AG08395 (cell line): ENCODE results near the gene C19orf47.

Experiments
- DNase-seq: peaks from one replicate; pipeline ENCODE4 v3.0.0; 2012; ENCODE audit warnings: mixed read lengths, low spot score

Gene C19orf47

DNA sequence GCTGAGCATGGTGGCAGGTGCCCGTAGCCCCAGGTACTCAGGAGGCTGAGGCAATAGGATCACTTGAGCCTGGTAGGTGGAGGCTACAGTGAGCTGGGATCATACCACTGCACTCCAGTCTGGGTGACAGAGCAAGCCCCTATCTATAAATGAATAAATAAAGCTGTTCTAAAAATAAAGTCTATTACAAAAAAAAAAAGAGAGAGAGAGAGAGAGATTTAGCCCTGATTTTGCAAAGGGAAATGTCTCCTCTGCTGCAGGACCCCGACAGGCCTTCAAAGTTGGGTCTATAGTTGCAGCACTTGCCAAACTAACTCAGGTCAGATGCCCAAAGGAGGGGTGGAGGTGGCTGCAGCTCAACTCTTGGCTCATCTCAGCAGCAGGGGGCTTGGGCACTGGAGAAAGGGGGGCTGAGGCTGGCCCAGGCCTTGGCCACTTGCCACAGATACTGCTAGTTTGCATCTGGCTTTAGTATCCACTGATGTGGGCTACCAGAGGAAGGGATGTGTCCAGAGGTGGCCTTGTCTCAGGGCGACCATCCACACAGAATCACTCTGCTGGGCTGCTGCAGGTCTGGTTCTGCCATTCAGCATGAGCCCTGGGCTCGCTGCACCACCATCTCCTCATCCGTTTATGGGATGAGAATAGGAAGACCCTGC, 32.3 kb downstream of the C19orf47 start:
- no peak for DNase-seq

DNA sequence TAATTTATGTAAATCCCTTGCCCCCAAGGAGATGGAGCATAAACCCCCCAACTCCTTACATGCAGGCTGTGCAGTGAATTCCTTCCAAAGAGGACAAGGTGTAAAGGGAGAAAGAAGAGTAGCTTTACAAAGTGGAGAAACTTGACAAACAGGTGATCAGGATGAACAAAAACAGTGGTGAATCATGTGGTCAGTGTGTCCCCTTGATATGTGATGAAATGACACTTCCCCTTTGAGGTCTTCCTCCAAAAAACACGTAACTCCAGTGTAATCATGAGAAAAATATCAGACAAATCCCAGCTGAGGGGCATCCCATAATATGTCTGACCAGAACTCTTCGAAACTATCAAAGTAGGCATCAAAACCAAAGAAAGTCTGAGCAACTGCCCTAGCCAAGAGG, 33.5 kb downstream of the C19orf47 start:
- DNase-seq, result no peak

DNA sequence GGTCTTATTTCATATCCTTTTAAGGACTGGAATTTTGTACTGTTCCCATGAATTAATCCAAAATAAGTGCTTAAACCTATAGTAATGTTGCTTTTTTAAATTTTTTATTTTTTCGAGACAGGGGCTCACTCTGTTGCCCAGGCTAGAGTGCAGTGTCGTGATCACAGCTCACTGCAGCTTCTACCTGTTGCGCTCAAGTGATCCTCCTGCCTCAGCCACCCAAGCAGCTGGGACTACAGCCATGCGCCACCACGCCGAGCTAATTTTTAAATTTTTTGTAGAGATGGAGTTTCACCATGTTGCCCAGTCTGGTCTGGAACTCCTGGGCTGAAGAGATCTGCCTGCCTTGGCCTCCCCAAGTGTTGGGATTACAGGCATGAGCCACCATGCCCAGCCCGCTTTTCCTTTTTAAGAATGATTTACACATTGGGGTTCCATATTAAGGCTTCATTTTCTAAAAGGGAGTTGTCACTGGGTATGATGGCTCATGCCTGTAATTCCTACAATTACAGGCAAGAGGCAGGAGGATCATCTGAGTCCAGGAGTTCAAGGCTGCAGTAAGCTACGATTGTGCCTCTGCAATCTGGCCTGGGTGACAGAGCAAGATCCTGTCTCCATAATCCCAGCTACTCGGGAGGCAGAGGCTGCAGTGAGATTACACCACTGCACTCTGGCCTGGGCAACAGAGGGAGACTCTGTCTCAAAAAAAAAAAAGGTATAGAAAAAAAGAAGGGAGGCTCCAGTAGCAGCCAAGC, 34.8 kb downstream of the C19orf47 start:
- DNase-seq, result no peak

DNA sequence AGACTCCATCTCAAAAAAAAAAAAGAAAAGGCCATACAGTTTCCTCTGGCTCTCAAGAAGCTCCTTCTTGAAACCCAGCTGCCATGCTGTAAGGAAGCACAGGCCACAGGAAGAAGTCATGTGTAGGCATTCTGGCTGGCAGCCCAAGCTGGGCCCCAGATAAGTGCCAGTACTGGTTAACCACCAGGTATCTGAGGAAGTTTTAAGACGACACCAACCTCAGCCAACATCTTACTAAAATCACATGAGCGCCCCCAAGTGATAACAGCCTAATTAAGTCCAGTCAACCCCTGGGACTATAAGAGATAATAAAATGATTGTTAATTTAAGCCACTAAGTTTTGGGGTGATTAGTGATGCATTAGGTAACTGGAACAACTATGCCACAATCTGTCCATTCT, 35.7 kb downstream of the C19orf47 start:
- no peak for DNase-seq

DNA sequence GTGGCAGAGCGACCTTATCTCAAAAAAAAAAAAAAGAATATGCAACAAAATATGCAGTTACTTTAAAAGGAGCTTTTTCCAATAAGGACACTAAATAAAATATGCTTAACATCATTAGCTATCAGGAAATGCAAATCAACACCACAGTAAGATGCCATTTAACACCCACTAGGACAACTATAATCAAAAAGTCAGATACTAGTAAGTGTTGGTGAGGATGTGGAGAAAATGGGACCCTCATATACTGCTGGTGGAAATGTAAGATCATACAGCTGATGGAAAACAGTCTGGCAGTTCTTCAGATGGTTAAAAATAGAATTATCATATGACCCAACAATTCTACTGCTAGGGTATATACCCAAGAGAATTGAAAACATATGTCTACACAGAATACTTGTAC, 38.5 kb downstream of the C19orf47 start:
- DNase-seq, result no peak

DNA sequence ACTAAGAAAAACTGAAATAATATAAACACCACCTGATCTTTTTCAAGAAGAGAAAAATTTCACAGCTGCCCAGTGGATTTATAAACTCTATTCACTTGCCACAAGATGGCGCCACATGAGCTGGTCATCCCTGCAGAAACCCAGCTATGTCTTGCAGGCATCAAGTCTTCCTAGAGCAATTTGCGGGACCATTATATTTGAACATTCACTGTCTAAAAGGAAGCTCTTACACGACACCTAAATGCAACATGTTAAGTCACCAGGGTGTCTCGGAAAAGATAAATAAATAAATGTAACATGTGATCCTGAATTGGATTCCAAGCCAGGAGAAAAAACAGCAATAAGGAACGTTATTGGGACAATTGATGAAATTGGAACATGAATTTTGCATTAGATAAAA, 42.8 kb downstream of the C19orf47 start:
- DNase-seq, result peak; percentile 94

DNA sequence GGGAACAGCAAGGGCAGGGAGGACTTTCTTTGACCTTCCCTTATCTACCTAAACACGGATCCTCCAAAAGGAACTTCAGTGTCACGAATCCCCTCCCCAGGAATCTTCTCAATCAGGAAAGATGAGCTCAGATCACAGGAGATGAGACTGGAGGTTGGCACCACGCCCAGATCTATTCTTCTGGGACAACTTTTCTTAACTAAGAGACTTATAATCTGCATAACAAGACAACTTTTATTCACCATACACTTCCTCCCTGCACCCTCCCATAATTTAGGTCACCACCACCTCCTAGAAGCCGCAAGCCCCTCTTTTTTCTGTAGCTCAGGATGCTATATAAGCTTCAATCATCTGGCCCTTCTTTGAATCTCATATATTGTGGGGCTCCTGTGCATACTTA, 43.9 kb downstream of the C19orf47 start:
- DNase-seq, result no peak

DNA sequence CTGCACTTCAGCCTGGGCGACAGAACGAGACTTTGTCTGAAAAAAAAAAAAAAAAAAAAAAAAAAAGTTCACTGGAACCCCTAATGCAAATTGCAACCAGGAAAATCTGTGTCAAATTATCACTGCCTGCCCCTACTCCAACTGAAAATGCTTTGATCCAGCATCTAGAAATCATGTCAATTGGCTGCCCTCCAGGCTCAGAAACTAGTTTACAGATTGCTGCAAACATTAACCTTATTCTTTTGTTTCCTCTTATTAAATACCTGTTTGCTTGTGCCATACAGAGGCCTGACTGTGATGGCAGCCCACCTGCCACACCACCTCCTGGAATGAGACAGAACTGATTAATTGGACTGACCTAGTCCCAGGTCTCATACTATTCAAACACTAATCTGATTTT, 44.4 kb downstream of the C19orf47 start:
- no peak for DNase-seq

DNA sequence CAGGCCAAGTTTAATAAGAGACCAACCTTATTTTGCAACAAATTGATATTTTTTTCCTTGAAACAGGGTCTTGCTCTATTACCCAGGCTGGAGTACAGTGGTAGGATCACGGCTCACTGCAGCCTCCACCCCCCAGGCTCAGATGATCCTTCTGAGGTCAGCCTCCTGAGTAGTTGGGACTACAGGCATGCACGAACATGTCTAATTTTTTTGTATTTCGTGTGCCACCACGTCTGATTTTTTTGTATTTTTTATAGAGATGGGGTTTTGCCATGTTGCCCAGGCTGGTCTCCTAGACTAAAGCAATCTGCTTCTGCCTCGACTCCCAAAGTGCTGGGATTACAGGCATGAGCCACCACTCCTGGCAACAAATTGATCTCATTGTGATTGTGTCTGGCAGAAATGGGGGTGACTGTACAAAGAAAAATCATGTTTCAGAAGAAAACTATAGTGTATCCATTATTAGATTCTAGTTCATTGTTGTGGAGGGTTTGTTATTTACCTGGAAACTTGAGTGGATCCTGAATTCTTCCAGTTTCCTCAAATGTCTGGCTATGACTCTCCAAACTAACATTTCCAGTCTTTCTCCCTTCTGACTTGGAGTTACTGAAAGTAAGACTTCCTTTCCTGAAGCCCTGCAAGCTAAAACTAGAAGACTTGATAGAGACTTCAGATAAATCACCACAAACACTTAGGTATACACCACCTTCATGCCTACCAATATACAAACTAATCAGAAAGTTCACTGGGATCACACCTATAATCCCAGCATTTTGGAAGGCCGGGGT, 45.8 kb downstream of the C19orf47 start:
- DNase-seq, result no peak

DNA sequence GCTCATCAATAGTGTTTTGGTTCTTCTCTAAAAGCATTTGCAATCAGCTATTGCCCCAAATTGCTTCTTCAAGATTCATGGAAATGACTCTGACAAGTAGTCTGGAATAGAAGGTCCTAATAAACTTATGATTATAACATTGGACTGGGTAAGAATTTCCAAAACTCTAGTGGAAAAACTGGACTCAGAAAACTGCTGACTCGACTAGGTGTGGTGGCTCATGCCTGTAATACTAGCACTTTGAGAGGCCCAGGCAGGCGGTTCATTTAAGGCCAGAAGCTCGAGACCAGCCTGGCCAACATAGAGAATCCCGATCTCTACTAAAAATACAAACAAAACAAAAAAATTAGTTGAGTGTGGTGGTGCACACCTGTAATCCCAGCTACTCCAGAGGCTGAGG, 47.5 kb downstream of the C19orf47 start:
- DNase-seq, result no peak

DNA sequence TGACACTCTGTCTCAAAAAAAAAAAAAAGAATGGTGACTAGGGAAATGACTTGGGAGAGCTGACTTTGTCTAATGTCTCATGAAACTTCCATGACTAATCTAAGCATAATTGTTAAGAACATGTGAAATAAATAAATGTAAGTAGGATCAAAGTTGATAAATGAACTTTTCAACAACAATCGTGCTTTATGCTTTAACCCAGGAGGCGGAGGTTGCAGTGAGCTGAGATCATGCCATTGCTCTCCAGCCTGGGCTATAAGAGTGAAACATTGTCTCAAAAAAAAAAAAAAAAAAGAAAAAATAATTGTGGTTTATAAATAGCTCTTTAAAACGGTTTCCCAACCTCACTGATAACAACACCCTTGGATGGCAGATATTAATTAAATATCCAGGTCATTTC, 50.2 kb downstream of the C19orf47 start:
- no peak for DNase-seq

DNA sequence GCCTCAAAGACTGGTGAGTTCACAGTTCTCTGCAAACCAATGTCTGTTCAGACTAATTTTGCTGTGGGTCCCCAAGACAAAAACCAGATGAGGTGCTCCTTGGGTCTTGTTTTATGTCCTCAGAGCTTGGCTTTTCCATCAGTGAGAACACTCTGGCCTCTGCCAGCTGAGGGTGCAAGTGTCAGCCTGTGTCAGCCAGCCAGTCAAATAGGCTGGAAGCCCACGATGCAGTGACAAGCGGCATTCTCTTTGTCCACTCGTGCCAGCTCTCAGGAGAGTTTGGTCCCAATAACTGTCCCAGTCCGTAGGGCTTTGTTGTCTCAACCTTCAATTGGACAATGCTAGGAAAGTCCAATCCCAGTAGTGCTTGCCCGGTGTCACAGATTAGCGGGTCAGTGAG, 53.6 kb downstream of the C19orf47 start:
- no peak for DNase-seq

DNA sequence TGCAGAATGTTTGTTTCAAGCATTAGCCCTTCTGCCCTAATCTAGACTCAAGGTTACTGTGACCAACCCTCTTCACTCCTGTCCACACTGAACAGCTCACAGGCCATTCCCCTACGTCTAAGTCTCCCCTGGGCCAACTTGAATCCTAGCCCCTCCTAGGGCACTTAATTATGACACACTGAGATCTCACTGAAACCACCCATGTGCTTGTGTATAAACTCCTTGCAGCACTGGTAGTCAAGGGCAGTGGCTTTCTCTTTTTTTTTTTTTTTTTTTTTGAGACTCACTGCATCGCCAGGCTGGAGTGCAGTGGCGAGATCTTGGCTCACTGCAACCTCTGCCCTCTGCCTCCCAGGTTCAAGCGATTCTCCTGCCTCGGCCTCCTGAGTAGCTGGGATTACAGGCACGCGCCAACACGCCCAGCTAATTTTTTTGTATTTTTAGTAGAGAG, 61.2 kb downstream of the C19orf47 start:
- DNase-seq, result no peak

DNA sequence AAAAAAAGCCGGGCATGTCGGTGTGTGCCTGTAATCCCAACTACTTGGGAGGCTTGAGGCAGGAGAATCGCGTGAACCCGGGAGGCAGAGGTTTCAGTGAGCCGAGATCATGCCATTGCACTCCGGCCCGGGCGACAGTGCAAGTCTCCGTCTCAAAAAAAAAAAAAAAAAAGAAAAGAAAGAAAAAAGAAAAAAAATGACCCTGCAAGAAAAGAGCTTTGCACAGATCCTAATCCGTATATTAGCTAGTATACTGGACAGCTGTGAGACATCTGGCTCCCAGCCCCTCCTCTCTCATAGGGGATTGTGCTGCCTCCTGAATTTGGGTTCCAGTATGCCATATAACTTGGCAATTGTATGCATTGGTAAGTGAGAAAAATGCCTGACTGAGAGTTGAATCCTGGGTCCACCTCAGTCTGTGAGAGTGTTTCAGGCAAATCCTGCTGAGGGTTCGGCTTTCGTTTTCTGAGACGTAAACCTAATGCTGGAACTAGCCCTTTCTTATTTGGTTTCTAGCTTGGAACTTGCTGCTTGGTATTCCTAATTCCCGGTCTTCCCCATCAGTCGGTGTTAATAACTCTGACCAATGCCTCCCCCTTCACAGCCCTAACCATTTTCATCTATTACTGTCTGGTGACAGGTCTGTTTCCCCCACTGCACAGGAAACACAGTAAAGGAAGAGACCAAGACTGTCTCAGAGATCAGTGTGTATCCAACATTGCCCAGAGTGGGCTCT, 61.8 kb downstream of the C19orf47 start:
- DNase-seq, result no peak

DNA sequence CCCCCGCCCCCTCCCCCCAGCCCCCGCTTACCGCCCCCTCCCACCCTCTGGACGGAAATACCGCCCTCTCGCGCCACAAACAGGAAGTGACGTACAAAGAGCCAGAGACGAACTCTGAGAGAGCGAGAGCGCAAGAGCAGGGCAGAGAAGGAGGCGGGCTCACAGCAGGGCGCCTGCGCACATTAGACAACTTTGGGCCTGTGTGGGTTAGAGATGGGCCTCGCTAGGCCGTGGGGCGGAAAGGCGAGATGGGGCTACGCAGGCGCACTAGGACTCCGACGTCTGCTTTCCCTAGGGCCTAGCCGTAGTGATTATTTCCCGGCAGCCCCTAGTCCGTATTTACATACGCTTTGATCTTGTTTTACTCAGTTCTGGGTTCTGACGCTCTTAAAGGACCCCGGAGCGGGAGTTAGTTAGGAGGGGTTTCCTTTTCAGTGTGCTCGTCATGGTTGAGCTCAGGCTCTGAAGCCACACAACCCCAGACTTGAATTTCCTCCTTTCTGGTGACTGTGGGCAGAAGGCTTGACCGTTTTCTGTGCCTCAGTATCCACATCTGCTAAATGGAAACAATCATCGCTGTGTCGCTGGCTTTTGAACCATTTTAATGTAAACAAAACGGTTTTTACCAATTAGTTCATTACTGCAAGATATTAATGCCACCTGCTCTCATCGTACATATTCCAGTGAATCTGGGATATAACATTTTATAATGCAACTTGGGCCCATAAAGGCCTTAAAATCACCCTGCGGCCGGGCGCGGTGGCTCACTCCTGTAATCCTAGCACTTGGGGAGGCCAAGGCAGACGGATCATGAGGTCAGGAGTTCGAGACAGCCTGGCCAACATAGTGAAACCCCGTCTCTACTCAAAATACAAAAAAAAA, 62.6 kb downstream of the C19orf47 start:
- DNase-seq, result peak; percentile 99

DNA sequence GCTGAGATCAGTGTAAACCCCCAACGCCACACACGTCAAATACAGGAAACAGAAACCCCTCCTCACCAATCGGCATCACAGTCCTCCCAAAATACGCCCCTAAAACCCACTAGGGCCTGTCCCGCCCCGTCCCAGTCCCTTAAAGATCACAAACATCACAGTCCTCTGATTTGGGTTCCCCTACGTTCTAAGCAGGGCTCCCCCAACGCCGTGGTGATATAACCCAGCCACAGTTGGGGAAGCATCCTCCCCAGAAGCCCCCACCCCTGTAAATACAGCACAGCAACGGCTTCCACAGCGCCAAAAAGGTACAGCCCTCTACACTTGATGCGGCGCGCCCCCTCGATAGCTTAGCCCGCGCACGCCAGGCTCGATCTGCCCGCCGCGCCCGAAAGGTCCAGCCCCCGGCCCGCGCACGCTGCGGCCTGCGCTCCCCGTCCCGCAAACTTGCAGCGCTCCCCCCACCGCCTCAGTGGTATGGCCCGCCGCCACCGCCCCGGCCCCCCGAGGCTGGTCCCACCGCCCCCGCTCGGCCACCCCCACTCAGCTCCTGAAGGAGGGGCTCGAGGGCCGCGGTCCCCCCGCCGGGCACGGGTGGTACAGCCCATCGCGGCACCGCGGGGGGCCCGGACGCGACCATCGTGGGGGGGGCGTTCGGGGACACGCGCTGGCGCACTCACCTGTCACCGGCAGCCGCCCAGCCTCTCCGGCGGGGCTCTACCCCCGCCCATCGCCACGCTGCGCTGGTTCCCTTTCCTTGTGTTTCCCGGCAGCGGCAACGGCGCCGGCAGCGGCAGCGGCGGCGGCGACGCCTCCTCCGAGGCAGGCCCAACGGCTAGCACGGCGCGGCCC, 63.5 kb downstream of the C19orf47 start, which contains the start of gene AKT2:
Gene AKT2 (minus strand): TSS at position 845 of the 852 bp plus-strand sequence. CDS start 20,078 bp downstream, outside the sequence.
- DNase-seq, result no peak

DNA sequence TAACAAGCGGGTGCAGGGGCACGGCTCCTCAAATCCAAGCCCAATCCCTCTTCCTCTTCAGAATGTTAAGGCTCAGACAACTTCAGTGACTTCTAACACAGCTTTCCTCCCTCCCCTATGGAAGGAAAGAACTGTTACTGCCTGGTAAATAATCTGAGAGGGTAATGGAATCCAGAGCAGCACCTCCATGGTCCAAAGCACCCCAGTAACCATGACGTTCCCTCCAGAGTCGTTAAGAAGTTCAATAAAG, 64.0 kb downstream of the C19orf47 start:
- DNase-seq, result no peak

DNA sequence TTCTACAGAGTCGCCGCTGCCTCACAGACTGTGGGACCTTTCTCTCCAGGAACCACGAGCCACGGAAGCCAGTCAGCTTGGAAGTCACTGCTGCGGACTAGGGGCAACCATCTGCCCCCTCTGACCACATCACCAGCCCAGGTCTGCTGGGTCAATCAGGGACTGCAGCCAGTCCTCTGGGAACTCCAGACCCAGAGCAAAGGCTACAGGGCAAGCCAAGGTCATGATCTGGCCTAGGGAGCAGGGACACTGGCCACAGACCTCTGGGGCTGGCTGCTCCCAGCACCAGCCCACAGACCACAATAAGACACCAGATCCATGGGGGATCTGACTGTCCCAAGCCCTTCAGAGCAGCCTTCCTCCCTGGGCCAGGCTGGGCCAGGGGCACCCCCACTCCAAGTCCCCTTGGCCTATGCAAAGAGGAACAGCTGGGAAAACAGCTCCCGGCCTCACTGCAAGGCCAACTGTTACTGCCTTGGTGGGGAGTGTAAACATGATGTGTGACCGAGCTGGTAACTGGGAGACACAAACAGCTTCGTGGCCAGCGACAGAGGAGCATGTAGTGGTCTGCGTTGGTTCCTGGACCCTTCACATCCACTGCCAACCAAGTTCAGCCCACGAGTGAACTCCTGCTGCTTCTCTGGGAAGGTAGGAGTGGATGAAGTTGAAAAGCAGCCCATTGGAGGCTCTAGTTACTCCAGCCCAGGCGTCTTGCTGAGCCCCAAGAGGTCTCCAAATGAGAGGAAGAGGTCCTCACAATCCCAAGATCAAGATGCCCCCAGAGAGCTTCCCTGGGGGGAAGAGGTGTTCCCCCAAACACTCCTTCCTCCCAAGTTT, 64.6 kb downstream of the C19orf47 start:
- DNase-seq, result no peak

DNA sequence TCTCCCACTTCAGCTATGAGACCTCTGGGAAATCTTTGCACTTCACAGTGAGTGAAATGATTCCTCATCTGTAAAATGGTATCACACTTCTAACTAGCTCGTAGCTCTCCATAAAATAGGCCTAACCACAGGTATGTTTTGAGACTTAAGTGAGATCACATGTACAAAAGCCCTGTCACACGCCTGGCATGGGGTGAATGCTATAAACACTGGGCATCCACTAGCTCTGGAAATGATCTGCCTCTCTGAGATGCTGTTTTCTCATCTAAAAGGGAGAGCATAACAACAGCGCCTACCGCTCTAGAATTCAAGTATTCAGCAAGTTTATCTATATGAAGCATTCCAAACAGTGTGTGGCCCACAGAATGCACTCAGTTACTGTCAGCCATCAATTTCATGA, 65.3 kb downstream of the C19orf47 start:
- no peak for DNase-seq

DNA sequence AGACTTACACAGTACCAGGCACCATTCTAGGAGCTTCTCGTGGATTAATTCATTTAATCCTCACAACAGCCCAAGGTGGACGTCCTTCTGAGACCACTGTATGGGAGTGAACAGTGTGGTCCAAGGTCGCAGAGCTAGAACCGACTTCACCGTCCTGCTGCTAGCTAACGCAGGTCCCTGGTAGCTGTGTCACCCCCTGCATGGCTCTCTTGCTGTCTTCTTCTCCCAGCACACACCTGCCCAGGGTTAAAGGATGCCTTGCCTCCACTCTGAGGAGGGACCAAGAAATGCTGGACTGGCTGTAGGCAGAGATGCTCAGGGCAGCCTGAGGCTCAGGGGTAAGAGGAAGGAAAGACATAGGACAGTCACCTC, 66.0 kb downstream of the C19orf47 start:
- no peak for DNase-seq
